Measurements from ENCODE around the gene MIER3.
A peak's percentile ranks its signal among the peaks of the same experiment; 100 is the strongest.

MIER3 gene, protein sequence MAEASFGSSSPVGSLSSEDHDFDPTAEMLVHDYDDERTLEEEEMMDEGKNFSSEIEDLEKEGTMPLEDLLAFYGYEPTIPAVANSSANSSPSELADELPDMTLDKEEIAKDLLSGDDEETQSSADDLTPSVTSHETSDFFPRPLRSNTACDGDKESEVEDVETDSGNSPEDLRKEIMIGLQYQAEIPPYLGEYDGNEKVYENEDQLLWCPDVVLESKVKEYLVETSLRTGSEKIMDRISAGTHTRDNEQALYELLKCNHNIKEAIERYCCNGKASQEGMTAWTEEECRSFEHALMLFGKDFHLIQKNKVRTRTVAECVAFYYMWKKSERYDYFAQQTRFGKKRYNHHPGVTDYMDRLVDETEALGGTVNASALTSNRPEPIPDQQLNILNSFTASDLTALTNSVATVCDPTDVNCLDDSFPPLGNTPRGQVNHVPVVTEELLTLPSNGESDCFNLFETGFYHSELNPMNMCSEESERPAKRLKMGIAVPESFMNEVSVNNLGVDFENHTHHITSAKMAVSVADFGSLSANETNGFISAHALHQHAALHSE

GRCh38 chr5:56951946-56952691, at the start of gene MIER3:
MIER3 (minus strand) TSS chr5:56952123; CDS start chr5:56952102, 21 bp downstream.
- peak within 1 kb of the TSS; percentile 80 for H3K4me3 ChIP-seq (ENCODE audit: control insufficient read depth, low read depth, low read length)
- TF ChIP-seq CTCF (conservative IDR thresholded peaks at IDR 0.05; ENCODE audit: control insufficient read depth, insufficient read depth, low read depth, low read length), result no peak
- peak; percentile 61 for DNase-seq (ENCODE audit: low read depth)

GRCh38 chr5:56995596-56995995, 43.7 kb upstream of the MIER3 start:
- peak; percentile 5 for DNase-seq (ENCODE audit: low read depth)
- TF ChIP-seq CTCF (conservative IDR thresholded peaks at IDR 0.05; ENCODE audit: control insufficient read depth, insufficient read depth, low read depth, low read length), result no peak
- H3K4me3 ChIP-seq (ENCODE audit: control insufficient read depth, low read depth, low read length), result no peak overlapping the region

- no peak overlapping the region for H3K4me3 ChIP-seq (ENCODE audit: control insufficient read depth, low read depth, low read length)
- no peak for DNase-seq (ENCODE audit: low read depth)
- TF ChIP-seq CTCF (conservative IDR thresholded peaks at IDR 0.05; ENCODE audit: control insufficient read depth, insufficient read depth, low read depth, low read length), result no peak
Observed at GRCh38 chr5:56993241-56993640, 41.3 kb upstream of the MIER3 start.

GRCh38 chr5:56989676-56990075, 37.8 kb upstream of the MIER3 start:
- no peak for DNase-seq (ENCODE audit: low read depth)
- no peak for TF ChIP-seq CTCF (conservative IDR thresholded peaks at IDR 0.05; ENCODE audit: control insufficient read depth, insufficient read depth, low read depth, low read length)
- H3K4me3 ChIP-seq (ENCODE audit: control insufficient read depth, low read depth, low read length), result no peak overlapping the region

- no peak for DNase-seq (ENCODE audit: low read depth)
- no peak for TF ChIP-seq CTCF (conservative IDR thresholded peaks at IDR 0.05; ENCODE audit: control insufficient read depth, insufficient read depth, low read depth, low read length)
- no peak overlapping the region for H3K4me3 ChIP-seq (ENCODE audit: control insufficient read depth, low read depth, low read length)
Observed at GRCh38 chr5:56988490-56988889, 36.6 kb upstream of the MIER3 start.

DNA sequence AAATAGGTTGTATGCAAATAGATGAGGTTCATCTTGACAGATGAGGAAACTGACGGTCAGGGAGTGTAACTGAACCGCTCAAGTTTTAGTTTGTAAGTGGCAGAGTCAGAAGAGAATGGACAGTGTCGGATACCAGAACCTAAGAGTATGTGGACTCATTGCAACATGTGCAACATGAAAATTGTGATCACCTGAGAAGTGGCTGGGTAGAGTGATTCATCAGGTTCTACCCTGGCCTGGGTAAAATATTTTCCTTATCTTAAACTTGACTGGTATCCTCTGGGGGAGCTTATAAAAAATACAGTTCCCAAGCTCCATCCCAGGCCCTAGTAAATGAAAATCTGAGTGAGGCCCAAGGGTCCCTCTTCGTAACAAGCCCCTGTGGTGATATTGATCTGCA, 35.2 kb upstream of the MIER3 start:
- TF ChIP-seq CTCF (conservative IDR thresholded peaks at IDR 0.05; ENCODE audit: control insufficient read depth, insufficient read depth, low read depth, low read length), result no peak
- H3K4me3 ChIP-seq (ENCODE audit: control insufficient read depth, low read depth, low read length), result no peak overlapping the region

More for the DNA sequence above, 35.2 kb upstream of the MIER3 start:
- no peak for DNase-seq (ENCODE audit: low read depth)
